GM18858 (cell line): ENCODE data around the gene LTBP1.

Experiments
- ATAC-seq: cut with Tn5 transposase; IDR thresholded peaks from one replicate; pipeline ENCODE4 v1.9.1; 2021; ENCODE audit not compliant: unreplicated experiment

LTBP1 gene

GRCh38 chr2:33108483-33109443 is 162.0 kb downstream of the LTBP1 start:
- ATAC-seq: no peak

GRCh38 chr2:33110461-33110860 is 163.7 kb downstream of the LTBP1 start:
- ATAC-seq: no peak

GRCh38 chr2:33111002-33111446 is 164.3 kb downstream of the LTBP1 start:
- no peak for ATAC-seq

GRCh38 chr2:33115196-33115595 is 168.4 kb downstream of the LTBP1 start:
- no peak for ATAC-seq

GRCh38 chr2:33115728-33116127 is 169.0 kb downstream of the LTBP1 start:
- ATAC-seq: no peak

GRCh38 chr2:33116799-33117198 is 170.0 kb downstream of the LTBP1 start:
- no peak for ATAC-seq

GRCh38 chr2:33118651-33119050 is 171.9 kb downstream of the LTBP1 start:
- no peak for ATAC-seq

- ATAC-seq: no peak
These were observed 174.7 kb downstream of the LTBP1 start for GRCh38 chr2:33121416-33121815.

GRCh38 chr2:33121925-33122324 is 175.2 kb downstream of the LTBP1 start:
- no peak for ATAC-seq

GRCh38 chr2:33122726-33123125 is 176.0 kb downstream of the LTBP1 start:
- ATAC-seq: no peak

GRCh38 chr2:33123216-33123615 is 176.5 kb downstream of the LTBP1 start:
- ATAC-seq: no peak

- ATAC-seq: no peak
These were observed 179.8 kb downstream of the LTBP1 start for GRCh38 chr2:33126552-33126951.

GRCh38 chr2:33126958-33127357 is 180.2 kb downstream of the LTBP1 start:
- no peak for ATAC-seq

GRCh38 chr2:33129263-33130053 is 182.7 kb downstream of the LTBP1 start:
- ATAC-seq: no peak

GRCh38 chr2:33130054-33130447 is 183.3 kb downstream of the LTBP1 start:
- no peak for ATAC-seq

GRCh38 chr2:33130544-33130943 is 183.8 kb downstream of the LTBP1 start:
- no peak for ATAC-seq

GRCh38 chr2:33131111-33131510 is 184.4 kb downstream of the LTBP1 start:
- no peak for ATAC-seq

GRCh38 chr2:33131749-33132148 is 185.0 kb downstream of the LTBP1 start:
- ATAC-seq: no peak

GRCh38 chr2:33133454-33133952 is 186.8 kb downstream of the LTBP1 start:
- no peak for ATAC-seq

GRCh38 chr2:33134086-33134771 is 187.5 kb downstream of the LTBP1 start:
- no peak for ATAC-seq
